ENCODE results near the gene AKAP6.

AKAP6 gene

DNA sequence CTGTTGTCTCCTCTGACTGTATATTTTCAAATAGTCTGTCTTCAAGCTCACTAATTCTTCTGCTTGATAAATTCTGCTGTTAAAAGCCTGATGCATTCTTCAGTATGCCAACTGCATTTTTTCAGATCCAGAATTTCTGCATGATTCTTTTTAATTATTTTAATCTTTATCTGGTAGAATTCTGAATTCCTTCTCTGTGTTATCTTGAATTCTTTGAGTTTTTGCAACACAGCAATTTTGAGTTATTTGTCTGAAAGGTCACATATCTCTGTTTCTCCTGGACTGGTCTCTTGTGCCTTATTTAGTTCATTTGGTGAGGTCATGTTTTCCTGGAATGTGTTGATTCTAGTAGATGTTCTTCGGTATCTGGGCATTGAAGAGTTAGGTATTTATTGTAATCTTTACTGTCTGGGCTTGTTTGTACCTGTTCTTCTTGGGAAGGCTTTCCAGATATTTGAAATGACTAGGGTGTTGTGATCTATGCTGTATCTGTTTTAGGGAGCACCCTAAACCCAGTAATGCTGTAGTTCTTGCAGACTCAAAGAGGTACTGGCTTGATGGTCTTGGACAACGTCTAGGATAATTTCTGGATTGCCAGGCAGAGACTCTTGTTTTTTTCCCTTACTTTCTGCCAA, 415.8 kb downstream of the AKAP6 start:
- Mint-ChIP-seq H3K4me1 (ENCODE audit: low read depth) (no peaks in the 10 kb centered on the region), H3K4me3 (no peak overlapping the region), H3K27ac (no peak overlapping the region), H3K9me3 (peaks cover 5% of the 10 kb centered on the region), H3K27me3 (ENCODE audit: low read depth) (no peaks in the 10 kb centered on the region), H3K36me3 (ENCODE audit: low read depth) (no peaks in the 10 kb centered on the region)

DNA sequence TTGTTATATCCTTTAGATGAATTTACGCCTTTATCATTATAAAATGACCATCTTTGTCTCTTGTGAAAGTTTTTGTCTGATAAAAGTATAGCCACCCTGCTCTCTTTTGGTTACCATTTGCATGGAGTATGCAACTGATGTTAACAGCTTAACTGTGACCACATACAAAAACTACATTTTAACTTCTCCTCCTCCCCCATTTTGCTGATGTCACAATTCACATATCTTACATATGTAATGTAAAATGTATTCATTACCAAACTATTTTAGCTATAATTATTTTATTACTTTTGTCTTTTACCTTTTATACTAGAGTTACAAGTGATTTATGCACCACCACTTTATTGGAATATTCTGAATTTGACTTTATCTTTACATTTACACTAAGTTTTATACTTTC, 425.1 kb downstream of the AKAP6 start:
- H3K4me1 Mint-ChIP-seq (ENCODE audit: low read depth): no peaks in the 10 kb centered on the region
- peaks cover 26% of the 10 kb centered on the region for H3K9me3 Mint-ChIP-seq
- H3K36me3 Mint-ChIP-seq (ENCODE audit: low read depth): no peaks in the 10 kb centered on the region
- no peak overlapping the region for H3K27ac Mint-ChIP-seq
- no peak overlapping the region for H3K4me3 Mint-ChIP-seq
- H3K27me3 Mint-ChIP-seq (ENCODE audit: low read depth): no peaks in the 10 kb centered on the region

DNA sequence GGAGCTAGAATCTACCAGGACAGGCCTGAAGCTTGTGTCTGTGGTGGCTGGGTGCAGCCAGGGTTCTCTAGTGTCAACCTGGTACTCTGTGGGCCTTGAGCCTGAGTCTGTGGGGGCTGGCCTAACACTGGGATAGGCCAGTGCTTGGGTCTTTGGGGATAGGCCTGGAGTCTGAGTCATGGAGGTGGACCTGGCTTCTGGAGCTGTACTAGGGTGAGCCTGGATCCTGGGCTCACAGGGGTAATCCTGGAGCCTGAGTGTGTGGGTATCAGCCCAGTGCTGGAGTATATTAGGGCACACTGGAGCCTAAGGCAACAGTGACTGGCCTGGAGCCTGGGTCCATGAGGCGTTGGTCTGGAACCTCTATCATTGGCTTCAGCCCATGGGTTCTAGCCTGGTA, 427.1 kb downstream of the AKAP6 start:
- Mint-ChIP-seq H3K27me3 (ENCODE audit: low read depth) (no peaks in the 10 kb centered on the region), H3K4me3 (no peak overlapping the region), H3K36me3 (ENCODE audit: low read depth) (no peaks in the 10 kb centered on the region), H3K4me1 (ENCODE audit: low read depth) (no peaks in the 10 kb centered on the region), H3K9me3 (peaks cover 26% of the 10 kb centered on the region), H3K27ac (no peak overlapping the region)

DNA sequence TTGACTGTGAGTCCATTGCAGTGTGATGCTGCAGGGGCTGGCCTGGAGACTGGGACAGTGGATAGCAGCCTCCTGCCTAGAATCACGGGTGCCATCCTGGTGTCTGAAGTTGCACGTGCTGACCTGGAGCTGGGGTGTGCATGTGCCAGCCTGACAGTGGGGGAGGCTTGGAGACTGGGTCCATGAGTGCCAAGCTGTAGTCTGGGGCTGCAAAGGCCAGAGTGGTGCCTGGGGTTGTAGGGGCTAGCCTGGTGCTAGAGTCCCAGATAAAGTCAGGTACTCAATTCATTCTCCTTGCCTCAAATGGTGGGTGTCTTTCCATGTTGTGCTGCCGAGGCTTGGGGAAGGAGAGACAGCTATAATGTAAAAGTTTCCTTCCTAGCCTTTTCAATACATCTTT, 427.7 kb downstream of the AKAP6 start:
- Mint-ChIP-seq H3K4me3 (no peak overlapping the region), H3K4me1 (ENCODE audit: low read depth) (no peaks in the 10 kb centered on the region), H3K27ac (no peak overlapping the region), H3K36me3 (ENCODE audit: low read depth) (no peaks in the 10 kb centered on the region), H3K27me3 (ENCODE audit: low read depth) (no peaks in the 10 kb centered on the region), H3K9me3 (peaks cover 26% of the 10 kb centered on the region)

- Mint-ChIP-seq H3K36me3 (ENCODE audit: low read depth) (no peaks in the 10 kb centered on the region), H3K9me3 (peaks cover 26% of the 10 kb centered on the region), H3K27ac (no peak overlapping the region), H3K4me3 (no peak overlapping the region), H3K4me1 (ENCODE audit: low read depth) (no peaks in the 10 kb centered on the region), H3K27me3 (ENCODE audit: low read depth) (no peaks in the 10 kb centered on the region)
Observed at GRCh38 chr14:32757568-32757967, 428.5 kb downstream of the AKAP6 start.

DNA sequence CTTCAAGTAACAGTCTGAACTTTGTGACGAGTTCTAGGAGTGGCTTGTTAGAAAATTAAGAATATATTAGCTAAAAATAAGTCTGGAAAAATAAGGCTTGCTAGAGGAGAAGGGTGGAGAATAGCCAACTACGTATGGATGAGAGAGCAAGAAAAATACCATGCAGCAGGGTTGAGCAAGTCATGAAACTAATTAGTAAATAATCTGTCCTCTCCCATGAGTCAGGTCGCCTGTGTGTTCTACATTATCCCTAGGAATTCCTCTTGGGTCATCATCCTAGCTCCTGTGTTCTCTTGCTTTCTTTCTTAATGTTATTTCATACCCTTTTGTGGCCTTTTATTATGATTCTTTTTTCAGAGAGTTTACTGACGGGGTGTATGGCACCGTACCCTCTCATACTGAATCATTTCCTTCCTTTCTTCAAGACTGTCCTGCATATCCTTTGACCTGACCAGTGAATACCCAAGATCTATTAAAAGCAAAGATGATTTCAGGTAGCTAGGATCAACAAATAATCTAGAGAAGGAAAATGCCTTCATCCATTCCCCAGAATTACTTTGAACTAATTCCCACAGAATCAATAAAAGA, 432.4 kb downstream of the AKAP6 start:
- H3K27me3 Mint-ChIP-seq (ENCODE audit: low read depth): no peaks in the 10 kb centered on the region
- no peak overlapping the region for H3K4me3 Mint-ChIP-seq
- no peaks in the 10 kb centered on the region for H3K4me1 Mint-ChIP-seq (ENCODE audit: low read depth)
- no peak overlapping the region for H3K27ac Mint-ChIP-seq
- peaks cover 9% of the 10 kb centered on the region for H3K9me3 Mint-ChIP-seq
- H3K36me3 Mint-ChIP-seq (ENCODE audit: low read depth): no peaks in the 10 kb centered on the region

GRCh38 chr14:32762886-32763285, 433.8 kb downstream of the AKAP6 start:
- Mint-ChIP-seq H3K9me3 (no peaks in the 10 kb centered on the region), H3K36me3 (ENCODE audit: low read depth) (no peaks in the 10 kb centered on the region)

DNA sequence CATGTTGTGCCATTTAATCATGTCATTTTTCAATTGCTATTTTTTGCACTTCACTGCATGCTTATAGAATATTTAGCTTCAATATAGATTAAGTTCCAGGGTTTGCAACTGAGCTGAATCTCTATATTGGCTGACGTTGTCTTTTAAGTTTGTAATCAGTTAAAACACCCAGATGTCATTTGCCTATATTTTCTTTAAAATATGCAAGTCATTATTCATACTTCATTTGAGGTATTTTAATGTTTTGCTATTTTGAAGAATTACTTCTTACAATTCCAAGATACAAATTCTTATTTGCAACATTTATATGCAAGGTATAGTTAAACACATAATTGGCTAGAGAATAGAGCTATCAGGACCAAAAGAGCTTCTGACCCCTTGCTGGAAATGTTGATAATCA, 434.6 kb downstream of the AKAP6 start:
- H3K4me3 Mint-ChIP-seq: no peak overlapping the region
- H3K4me1 Mint-ChIP-seq (ENCODE audit: low read depth): no peaks in the 10 kb centered on the region
- no peaks in the 10 kb centered on the region for H3K27me3 Mint-ChIP-seq (ENCODE audit: low read depth)
- H3K9me3 Mint-ChIP-seq: no peaks in the 10 kb centered on the region
- H3K36me3 Mint-ChIP-seq (ENCODE audit: low read depth): no peaks in the 10 kb centered on the region
- H3K27ac Mint-ChIP-seq: no peak overlapping the region

More at GRCh38 chr14:32762886-32763285, 433.8 kb downstream of the AKAP6 start:
- Mint-ChIP-seq H3K27me3 (ENCODE audit: low read depth) (no peaks in the 10 kb centered on the region), H3K4me1 (ENCODE audit: low read depth) (no peaks in the 10 kb centered on the region), H3K27ac (no peak overlapping the region), H3K4me3 (no peak overlapping the region)

GRCh38 chr14:32764131-32764530, 435.0 kb downstream of the AKAP6 start:
- no peaks in the 10 kb centered on the region for H3K27me3 Mint-ChIP-seq (ENCODE audit: low read depth)
- H3K27ac Mint-ChIP-seq: no peak overlapping the region
- H3K36me3 Mint-ChIP-seq (ENCODE audit: low read depth): no peaks in the 10 kb centered on the region

GRCh38 chr14:32770422-32770821, 441.3 kb downstream of the AKAP6 start:
- no peak overlapping the region for H3K27ac Mint-ChIP-seq
- H3K36me3 Mint-ChIP-seq (ENCODE audit: low read depth): no peaks in the 10 kb centered on the region
- H3K4me3 Mint-ChIP-seq: no peak overlapping the region
- H3K9me3 Mint-ChIP-seq: peaks cover 4% of the 10 kb centered on the region
- no peaks in the 10 kb centered on the region for H3K4me1 Mint-ChIP-seq (ENCODE audit: low read depth)
- H3K27me3 Mint-ChIP-seq (ENCODE audit: low read depth): no peaks in the 10 kb centered on the region

More at GRCh38 chr14:32764131-32764530, 435.0 kb downstream of the AKAP6 start:
- H3K4me1 Mint-ChIP-seq (ENCODE audit: low read depth): no peaks in the 10 kb centered on the region
- no peak overlapping the region for H3K4me3 Mint-ChIP-seq
- H3K9me3 Mint-ChIP-seq: no peaks in the 10 kb centered on the region

DNA sequence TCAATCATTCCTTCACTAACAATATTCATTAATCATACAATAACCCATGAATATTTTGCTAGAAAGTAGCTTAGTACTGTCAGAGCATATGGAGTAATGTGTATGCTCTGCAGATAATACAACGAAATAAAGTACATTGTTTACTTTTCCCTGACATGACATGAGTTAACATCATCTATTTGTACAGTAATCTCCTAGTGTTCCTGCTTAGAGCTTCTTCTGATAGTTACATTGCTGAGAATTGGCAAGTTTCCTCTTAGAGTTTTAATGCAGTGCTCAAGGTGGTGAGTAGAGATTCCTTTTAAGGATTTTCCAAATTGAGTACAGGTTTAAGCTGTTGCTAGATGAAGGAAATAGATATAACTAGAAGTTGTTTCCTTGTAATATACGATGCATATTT, 445.1 kb downstream of the AKAP6 start:
- Mint-ChIP-seq H3K9me3 (peaks cover 4% of the 10 kb centered on the region), H3K4me1 (ENCODE audit: low read depth) (no peaks in the 10 kb centered on the region), H3K27ac (no peak overlapping the region), H3K4me3 (no peak overlapping the region), H3K36me3 (ENCODE audit: low read depth) (no peaks in the 10 kb centered on the region), H3K27me3 (ENCODE audit: low read depth) (no peaks in the 10 kb centered on the region)

DNA sequence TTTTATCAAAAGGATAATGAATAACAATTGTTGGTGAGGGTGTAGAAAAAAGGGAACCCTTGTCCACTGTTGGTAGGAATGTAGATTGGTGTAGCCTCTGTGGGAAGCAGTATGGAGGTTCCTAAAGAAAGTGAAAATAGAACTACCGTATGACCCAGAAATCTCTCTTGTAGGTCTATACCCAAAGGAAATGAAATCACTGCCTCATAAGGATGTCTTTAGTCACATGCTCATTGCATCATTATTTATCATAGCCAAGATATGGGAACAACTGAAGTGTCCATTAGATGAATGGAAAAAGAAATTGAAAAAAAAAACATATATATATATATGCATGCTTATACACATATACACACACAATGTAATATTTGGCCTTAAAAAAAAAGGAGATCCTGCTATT, 450.7 kb downstream of the AKAP6 start:
- Mint-ChIP-seq H3K27me3 (ENCODE audit: low read depth) (no peaks in the 10 kb centered on the region), H3K36me3 (ENCODE audit: low read depth) (no peaks in the 10 kb centered on the region), H3K9me3 (peaks cover 3% of the 10 kb centered on the region), H3K4me1 (ENCODE audit: low read depth) (no peaks in the 10 kb centered on the region), H3K4me3 (no peak overlapping the region), H3K27ac (no peak overlapping the region)

GRCh38 chr14:32784405-32784804, 455.3 kb downstream of the AKAP6 start:
- Mint-ChIP-seq H3K4me3 (no peak overlapping the region), H3K36me3 (ENCODE audit: low read depth) (no peaks in the 10 kb centered on the region), H3K4me1 (ENCODE audit: low read depth) (no peaks in the 10 kb centered on the region), H3K27ac (no peak overlapping the region), H3K9me3 (peaks cover 3% of the 10 kb centered on the region), H3K27me3 (ENCODE audit: low read depth) (no peaks in the 10 kb centered on the region)

- no peaks in the 10 kb centered on the region for H3K27me3 Mint-ChIP-seq (ENCODE audit: low read depth)
- no peaks in the 10 kb centered on the region for H3K4me1 Mint-ChIP-seq (ENCODE audit: low read depth)
- no peaks in the 10 kb centered on the region for H3K36me3 Mint-ChIP-seq (ENCODE audit: low read depth)
- no peak overlapping the region for H3K27ac Mint-ChIP-seq
- H3K9me3 Mint-ChIP-seq: peaks cover 6% of the 10 kb centered on the region
- H3K4me3 Mint-ChIP-seq: no peak overlapping the region
Observed at GRCh38 chr14:32785585-32785984, 456.5 kb downstream of the AKAP6 start.

- no peaks in the 10 kb centered on the region for H3K4me1 Mint-ChIP-seq (ENCODE audit: low read depth)
- H3K27me3 Mint-ChIP-seq (ENCODE audit: low read depth): no peaks in the 10 kb centered on the region
- H3K9me3 Mint-ChIP-seq: peaks cover 17% of the 10 kb centered on the region
- H3K27ac Mint-ChIP-seq: no peak overlapping the region
- no peaks in the 10 kb centered on the region for H3K36me3 Mint-ChIP-seq (ENCODE audit: low read depth)
- H3K4me3 Mint-ChIP-seq: no peak overlapping the region
Observed at GRCh38 chr14:32786886-32787285, 457.8 kb downstream of the AKAP6 start.
